NB4 (cell line): ENCODE results near the gene CTNS.

ENCODE experiments used
- DNase-seq: peaks from one replicate; pipeline ENCODE4 v3.0.0; 2010; ENCODE audit warnings: low read depth
- H3K4me3 ChIP-seq: one replicate; pipeline ENCODE4 v1.5.1; 2011; ENCODE audit warnings: mild to moderate bottlenecking, low read depth, low read length, moderate library complexity
- CTCF ChIP-seq: IDR thresholded peaks from one replicate; pipeline ENCODE4 v1.5.1; 2012; ENCODE audit warnings: low read depth, low read length
- MAX ChIP-seq: IDR thresholded peaks from 2 replicates; pipeline ENCODE4 v1.6.1; 2011; ENCODE audit warnings: low read depth, low read length
- MYC ChIP-seq: IDR thresholded peaks from 2 replicates; pipeline ENCODE4 v1.6.1; 2011; ENCODE audit warnings: low read depth, low read length
- POLR2A ChIP-seq: IDR thresholded peaks from 2 replicates; pipeline ENCODE4 v1.6.1; 2011; ENCODE audit warnings: mild to moderate bottlenecking; ENCODE audit not compliant: insufficient read length; ENCODE audit errors: extremely low read depth

CTNS gene

GRCh38 chr17:3689262-3690093 lies 52.9 kb downstream of the CTNS start:
- H3K4me3 ChIP-seq, result no peak overlapping the region
- TF ChIP-seq CTCF (no peak), MYC (no peak), MAX (no peak), POLR2A (no peak)
- DNase-seq, result no peak

GRCh38 chr17:3690094-3690715 lies 53.6 kb downstream of the CTNS start:
- no peak for DNase-seq
- TF ChIP-seq CTCF (no peak), MAX (no peak), POLR2A (no peak), MYC (no peak)
- no peak overlapping the region for H3K4me3 ChIP-seq

- TF ChIP-seq CTCF (no peak), MYC (no peak), POLR2A (no peak), MAX (no peak)
- no peak for DNase-seq
- no peak overlapping the region for H3K4me3 ChIP-seq
Measured at GRCh38 chr17:3691617-3692067, 55.1 kb downstream of the CTNS start.

GRCh38 chr17:3692346-3692745 lies 55.8 kb downstream of the CTNS start:
- no peak for DNase-seq
- TF ChIP-seq CTCF, result peak; percentile 10
- no peak for TF ChIP-seq MYC
- H3K4me3 ChIP-seq, result no peak overlapping the region

GRCh38 chr17:3693141-3693540 lies 56.6 kb downstream of the CTNS start:
- H3K4me3 ChIP-seq, result no peak overlapping the region
- no peak for DNase-seq
- no peak for TF ChIP-seq MYC
- TF ChIP-seq MAX, result no peak
- no peak for TF ChIP-seq CTCF
- TF ChIP-seq POLR2A, result no peak

- no peak for DNase-seq
- no peak for TF ChIP-seq MYC
- H3K4me3 ChIP-seq, result no peak overlapping the region
Measured at GRCh38 chr17:3693829-3694231, 57.3 kb downstream of the CTNS start.
